ENCODE data around the gene SAP30BP.

DNA sequence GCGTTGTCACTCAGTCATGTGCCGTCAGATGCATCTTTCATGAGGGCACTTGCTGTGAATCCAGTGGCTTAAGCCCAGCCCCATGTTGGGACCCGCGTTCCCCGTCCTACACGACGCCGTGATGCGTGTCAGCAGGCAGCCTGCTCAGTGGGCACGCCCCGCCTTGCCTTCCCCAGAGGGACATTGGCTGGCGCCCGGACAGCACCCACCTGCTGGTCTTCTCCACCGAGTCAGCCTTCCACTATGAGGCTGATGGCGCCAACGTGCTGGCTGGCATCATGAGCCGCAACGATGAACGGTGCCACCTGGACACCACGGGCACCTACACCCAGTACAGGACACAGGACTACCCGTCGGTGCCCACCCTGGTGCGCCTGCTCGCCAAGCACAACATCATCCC lies 62.9 kb downstream of the SAP30BP start:
- no peak for TF ChIP-seq EZH2 (IDR thresholded peaks at IDR 0.05; ENCODE audit: low read depth, unreplicated experiment)
- TF ChIP-seq, protein P1, sequence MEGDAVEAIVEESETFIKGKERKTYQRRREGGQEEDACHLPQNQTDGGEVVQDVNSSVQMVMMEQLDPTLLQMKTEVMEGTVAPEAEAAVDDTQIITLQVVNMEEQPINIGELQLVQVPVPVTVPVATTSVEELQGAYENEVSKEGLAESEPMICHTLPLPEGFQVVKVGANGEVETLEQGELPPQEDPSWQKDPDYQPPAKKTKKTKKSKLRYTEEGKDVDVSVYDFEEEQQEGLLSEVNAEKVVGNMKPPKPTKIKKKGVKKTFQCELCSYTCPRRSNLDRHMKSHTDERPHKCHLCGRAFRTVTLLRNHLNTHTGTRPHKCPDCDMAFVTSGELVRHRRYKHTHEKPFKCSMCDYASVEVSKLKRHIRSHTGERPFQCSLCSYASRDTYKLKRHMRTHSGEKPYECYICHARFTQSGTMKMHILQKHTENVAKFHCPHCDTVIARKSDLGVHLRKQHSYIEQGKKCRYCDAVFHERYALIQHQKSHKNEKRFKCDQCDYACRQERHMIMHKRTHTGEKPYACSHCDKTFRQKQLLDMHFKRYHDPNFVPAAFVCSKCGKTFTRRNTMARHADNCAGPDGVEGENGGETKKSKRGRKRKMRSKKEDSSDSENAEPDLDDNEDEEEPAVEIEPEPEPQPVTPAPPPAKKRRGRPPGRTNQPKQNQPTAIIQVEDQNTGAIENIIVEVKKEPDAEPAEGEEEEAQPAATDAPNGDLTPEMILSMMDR (conservative IDR thresholded peaks at IDR 0.05; ENCODE audit: low read depth in 2 of 2) = no peak
- no peak for TF ChIP-seq POLR2AphosphoS5 (IDR thresholded peaks at IDR 0.05; ENCODE audit: low read depth)
- TF ChIP-seq, protein P2, sequence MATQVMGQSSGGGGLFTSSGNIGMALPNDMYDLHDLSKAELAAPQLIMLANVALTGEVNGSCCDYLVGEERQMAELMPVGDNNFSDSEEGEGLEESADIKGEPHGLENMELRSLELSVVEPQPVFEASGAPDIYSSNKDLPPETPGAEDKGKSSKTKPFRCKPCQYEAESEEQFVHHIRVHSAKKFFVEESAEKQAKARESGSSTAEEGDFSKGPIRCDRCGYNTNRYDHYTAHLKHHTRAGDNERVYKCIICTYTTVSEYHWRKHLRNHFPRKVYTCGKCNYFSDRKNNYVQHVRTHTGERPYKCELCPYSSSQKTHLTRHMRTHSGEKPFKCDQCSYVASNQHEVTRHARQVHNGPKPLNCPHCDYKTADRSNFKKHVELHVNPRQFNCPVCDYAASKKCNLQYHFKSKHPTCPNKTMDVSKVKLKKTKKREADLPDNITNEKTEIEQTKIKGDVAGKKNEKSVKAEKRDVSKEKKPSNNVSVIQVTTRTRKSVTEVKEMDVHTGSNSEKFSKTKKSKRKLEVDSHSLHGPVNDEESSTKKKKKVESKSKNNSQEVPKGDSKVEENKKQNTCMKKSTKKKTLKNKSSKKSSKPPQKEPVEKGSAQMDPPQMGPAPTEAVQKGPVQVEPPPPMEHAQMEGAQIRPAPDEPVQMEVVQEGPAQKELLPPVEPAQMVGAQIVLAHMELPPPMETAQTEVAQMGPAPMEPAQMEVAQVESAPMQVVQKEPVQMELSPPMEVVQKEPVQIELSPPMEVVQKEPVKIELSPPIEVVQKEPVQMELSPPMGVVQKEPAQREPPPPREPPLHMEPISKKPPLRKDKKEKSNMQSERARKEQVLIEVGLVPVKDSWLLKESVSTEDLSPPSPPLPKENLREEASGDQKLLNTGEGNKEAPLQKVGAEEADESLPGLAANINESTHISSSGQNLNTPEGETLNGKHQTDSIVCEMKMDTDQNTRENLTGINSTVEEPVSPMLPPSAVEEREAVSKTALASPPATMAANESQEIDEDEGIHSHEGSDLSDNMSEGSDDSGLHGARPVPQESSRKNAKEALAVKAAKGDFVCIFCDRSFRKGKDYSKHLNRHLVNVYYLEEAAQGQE (IDR thresholded peaks at IDR 0.05; ENCODE audit: unreplicated experiment) = no peak
- no peak for TF ChIP-seq NANOG (IDR thresholded peaks at IDR 0.05; ENCODE audit: borderline replicate concordance)
- TF ChIP-seq CREB1 (CRISPR knock-in tag; IDR thresholded peaks at IDR 0.05; ENCODE audit: low read depth) = no peak
- TF ChIP-seq EZH2phosphoT487 (IDR thresholded peaks at IDR 0.05; ENCODE audit: unreplicated experiment) = no peak
- TF ChIP-seq JUNB (IDR thresholded peaks at IDR 0.05; ENCODE audit: unreplicated experiment) = no peak
- TF ChIP-seq ZNF331 (CRISPR knock-in tag; IDR thresholded peaks at IDR 0.05; ENCODE audit: low read depth) = no peak
- TF ChIP-seq, protein P3, sequence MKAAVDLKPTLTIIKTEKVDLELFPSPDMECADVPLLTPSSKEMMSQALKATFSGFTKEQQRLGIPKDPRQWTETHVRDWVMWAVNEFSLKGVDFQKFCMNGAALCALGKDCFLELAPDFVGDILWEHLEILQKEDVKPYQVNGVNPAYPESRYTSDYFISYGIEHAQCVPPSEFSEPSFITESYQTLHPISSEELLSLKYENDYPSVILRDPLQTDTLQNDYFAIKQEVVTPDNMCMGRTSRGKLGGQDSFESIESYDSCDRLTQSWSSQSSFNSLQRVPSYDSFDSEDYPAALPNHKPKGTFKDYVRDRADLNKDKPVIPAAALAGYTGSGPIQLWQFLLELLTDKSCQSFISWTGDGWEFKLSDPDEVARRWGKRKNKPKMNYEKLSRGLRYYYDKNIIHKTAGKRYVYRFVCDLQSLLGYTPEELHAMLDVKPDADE (IDR thresholded peaks at IDR 0.05) = no peak
- TF ChIP-seq STAT1 (IDR thresholded peaks at IDR 0.05; ENCODE audit: unreplicated experiment) = no peak
- TF ChIP-seq ZNF114 (CRISPR knock-in tag; IDR thresholded peaks at IDR 0.05) = no peak

Data from GM23338 (cell line).